ENCODE measurements around the gene TEPSIN.

TEPSIN gene

DNA sequence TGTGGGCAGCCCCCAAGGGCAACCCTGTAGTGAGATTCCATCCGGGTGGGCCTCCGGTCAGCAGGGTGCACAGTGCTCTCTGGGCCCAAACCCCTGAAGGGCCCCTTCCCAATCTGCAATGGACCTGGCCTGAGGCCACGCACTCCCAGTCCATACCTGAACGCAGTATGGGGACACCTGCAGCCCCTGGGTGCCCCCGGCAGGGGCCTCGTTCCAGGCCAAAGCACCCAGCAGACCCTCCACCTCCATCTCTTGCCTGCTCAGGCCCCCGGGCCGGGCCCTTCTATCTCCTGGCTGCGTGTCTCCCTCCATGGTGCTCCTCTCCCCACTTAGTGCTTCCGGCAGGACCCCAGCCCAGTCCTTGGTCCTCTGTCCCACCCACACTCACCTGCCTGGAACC, 55.5 kb downstream of the TEPSIN start:
- no peak for DNase-seq (ENCODE audit: low spot score)

DNA sequence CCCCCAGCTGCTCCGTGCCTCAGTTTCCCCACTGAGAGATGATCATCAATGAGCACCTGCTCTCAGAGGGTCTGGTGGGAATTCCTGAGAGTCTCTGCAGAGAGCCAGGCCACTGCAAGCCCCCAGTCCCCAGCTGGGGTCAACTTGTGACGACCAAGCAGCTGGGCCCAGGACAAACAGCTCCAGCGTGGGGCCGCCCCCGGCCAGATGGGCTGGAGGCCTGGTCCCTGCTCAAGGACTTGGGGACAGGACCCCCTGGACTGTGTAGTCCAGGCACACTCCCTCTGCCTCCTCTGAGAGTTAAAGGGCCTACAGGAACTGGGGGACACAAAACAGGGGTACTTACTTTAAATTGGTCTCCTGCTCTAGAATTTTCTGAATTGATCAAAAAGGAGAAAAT, 56.3 kb downstream of the TEPSIN start:
- no peak for DNase-seq (ENCODE audit: low spot score)

DNA sequence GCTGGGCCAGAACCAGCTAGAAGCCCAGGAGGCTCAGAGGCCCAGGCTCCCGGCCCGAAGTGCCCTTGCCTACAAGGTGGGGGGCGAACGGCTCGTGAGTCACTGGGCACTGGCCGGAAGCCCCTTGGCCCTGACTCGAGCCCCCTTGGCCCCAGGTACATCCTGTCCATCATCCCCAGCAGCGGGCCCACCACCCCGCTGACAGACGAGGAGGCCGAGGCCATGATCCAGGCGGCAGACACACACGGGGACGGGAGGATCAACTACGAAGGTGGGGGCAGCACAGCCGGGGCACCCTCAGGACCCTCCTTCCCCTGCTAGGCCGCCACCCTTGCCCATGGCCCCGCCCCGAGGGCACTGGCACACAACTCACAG, 57.1 kb downstream of the TEPSIN start:
- DNase-seq (ENCODE audit: low spot score): no peak

DNA sequence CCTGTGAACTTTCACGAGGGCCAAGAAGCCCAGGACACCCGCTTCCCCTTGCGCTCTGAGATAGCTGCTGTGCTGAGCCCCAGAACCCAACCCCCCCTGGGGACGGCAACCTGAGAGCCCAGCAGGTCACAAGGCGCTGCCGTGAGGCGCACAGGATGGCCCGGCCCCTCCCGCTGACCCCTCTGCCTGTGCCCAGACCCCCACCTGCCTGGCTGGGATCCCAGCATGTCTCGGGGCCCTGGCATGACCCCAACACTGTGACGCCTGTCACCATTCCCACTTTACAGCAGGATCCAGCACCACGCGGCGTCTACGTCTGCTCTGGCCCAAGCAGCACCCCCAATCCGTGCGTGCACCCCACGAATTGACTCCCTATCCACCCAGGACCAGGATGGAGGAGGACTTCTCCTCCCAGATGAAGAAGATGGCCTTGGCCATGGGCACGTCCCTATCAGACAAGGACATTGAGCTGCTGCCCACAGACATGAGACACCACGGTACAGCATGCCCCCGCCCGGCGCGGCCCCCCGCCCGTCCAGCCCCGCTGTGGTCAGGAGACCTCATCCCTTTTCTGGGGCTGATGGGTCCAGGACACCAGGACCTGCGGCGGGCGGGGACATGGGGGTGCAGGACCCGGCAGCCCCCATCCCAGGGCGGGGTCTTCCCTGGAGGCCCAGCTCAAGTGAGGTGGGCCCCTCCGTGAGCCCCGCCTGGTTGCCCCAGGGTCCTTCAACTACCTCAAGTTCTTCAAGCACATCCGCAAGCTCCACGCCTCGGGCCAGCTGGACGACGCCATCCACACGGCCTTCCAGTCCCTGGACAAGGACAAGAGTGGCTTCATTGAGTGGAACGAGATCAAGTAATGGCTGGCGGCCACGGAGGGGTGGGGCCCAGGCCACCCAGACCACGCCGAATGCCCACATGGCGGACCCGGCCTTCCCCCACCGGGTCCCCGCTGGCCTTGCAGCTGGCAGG, 57.7 kb downstream of the TEPSIN start:
- no peak for DNase-seq (ENCODE audit: low spot score)

DNA sequence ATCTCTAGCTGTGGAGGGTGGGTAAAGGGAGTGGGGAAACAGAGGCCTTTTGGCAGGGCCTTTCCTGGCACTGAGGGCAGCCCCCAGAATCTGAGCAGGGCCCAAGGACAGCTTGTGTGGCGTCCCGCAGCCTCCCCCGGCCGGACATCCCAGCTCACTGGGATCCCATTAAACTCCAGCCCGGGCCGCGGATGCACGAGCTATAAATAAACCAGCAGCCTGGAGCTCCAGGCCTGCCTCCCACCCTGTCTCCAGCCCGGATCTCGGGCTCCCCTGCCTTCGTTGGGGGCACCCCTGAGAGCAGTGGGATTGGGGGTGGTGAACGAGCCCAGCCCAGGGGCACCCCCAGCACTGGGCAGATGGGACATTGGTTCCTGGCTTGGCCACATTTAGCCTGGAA, 59.0 kb downstream of the TEPSIN start:
- DNase-seq (ENCODE audit: low spot score): no peak

DNA sequence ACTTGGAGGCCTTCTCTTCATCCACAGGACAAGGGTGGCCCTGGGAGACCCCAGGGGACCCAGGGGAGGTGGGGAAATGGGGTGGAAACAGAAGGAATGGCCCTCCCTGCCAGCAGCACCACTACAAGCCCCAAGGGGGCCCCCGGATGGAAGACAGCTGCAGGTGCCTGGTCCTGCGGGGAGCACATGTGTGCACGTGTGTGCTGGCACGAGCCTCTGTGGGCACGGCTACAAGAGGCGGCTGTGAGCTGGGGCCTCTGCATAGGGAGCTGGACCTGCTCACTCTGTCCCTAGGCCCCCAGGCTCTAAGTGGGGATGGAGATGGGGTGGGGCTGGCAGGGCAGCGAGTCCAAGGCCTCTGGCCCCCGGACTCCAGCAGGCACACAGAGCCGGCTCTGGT, 59.6 kb downstream of the TEPSIN start:
- no peak for DNase-seq (ENCODE audit: low spot score)
